GM19035 (cell line): Measurements from ENCODE around the gene PPP1R13L.
"Not testable (repeated sequence)": the region's sequence is repeated elsewhere in the genome, so short reads cannot be mapped to it uniquely, and the experiment has no call there.

Experiments used
- ATAC-seq: cut with Tn5 transposase; IDR thresholded peaks from one replicate; pipeline ENCODE4 v1.9.1; 2021; ENCODE audit not compliant: unreplicated experiment

The PPP1R13L gene

DNA sequence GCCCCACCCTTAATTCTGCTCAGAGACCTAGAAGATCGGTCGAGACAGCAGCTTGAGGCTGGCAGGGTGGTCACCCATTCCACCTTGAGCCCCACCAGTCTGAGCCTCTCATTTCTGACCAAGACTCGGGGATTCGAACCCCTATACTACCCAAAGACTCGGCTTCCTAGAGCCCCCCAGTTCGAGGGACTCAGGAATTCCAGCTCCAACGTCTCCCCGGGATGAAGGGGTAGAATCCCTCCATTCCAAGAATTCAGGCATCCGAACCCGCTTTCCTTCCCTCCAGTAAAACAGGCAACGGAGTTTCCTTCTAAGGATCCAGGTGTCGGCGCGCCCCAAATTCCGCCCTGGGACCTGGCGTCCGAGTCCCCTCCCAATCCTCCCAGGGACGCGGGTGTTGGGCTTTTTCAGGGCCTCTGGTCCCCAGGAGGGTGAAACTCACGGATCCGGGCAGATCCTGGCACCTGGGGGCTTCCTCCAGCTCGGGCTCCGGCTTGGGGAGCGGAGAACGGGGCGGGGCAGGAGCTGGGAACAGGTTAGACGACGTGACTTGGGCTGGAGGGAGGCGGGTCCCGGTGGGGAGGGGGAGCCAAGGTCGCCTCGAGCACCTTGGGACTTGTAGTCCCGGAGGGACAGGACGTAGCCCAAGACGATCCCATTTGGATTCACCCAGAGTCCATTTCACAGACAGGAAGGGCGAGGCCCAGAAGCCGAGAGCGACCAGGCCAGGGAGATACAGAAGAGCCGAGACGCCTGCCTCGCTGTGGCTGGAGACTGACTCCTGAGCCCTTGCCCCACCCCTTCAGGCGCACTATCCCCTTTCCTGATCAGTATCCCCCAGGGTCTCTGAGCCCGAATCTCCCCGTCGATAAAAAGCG, at the start of gene PPP1R13L:
TSS of gene PPP1R13L (minus strand) at position 513 of the 878 bp plus-strand sequence. CDS start 6,751 bp downstream, outside the sequence.
- no peak for ATAC-seq

- ATAC-seq, result no peak
These were observed 47.0 kb upstream of the PPP1R13L start for GRCh38 chr19:45451850-45452387.

DNA sequence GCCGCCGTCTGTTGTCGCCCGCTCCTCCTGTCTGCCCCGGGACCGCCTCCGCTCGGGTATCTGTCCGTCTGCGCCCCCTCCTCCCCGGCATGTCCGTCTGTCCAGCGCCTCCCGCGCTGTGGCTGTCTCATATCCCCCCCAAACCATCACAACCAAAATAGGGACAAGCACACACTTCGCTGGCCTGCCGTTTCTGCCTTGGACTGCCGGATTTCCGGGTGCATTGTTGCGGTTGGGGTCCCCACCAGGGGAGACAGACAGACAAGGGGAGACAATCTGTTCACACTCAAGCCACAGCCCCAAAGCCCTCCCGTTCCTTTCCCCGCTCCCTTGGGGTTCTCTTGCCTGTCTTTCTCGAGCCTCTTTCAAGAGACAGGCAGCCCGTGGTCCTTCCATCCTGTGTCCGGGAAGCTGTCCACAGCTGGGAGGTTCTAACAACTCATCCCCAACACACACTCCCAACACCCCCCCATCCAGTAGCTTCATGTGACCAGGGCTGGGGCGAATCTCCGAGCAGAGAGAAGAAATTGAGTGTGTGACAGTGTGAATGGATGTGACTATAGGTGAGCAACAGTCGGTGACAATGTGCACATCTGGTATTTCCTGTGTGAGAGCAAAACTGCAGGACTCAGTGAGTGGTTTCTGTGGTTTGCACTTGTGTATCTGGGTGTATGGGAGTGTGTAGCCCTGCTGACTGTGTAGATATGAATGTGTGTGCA, 46.4 kb upstream of the PPP1R13L start:
- ATAC-seq, result peak; percentile 17

DNA sequence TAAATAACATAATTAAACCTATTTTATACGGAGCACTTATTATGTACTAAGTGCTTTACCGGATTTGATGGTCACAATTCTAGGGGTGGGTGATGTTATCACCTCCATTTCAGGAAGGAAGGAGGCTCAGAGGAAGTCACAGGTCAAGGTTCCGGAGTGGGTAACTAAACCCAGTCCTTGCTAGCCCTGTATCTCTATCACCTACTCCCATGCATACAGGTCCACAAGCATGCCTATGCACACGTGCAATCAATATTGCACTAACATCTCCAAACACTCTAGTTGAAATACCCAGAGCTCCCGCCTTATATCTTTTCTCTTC, 45.1 kb upstream of the PPP1R13L start:
- no peak for ATAC-seq

DNA sequence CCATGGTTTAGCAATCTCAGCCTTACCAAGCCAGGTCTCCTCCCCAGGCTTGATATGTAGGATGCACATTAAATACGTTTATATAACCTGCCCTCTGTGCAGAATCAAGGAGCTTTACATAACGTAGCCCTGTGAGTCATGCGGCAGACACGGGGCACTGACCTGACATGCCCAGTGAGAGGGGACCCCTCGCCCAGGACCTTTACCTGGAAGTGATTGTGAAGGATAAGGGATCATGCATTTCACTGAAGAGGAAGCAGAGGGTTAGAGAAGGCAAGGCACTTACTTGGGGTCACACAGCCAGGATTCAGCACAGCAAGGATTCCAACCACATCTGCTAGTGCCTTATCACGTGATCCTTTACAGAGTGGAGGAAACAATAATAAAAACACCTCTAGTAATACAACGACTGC, 44.0 kb upstream of the PPP1R13L start:
- ATAC-seq, result no peak

- ATAC-seq, result no peak
These were observed 43.5 kb upstream of the PPP1R13L start for GRCh38 chr19:45448425-45448756.

DNA sequence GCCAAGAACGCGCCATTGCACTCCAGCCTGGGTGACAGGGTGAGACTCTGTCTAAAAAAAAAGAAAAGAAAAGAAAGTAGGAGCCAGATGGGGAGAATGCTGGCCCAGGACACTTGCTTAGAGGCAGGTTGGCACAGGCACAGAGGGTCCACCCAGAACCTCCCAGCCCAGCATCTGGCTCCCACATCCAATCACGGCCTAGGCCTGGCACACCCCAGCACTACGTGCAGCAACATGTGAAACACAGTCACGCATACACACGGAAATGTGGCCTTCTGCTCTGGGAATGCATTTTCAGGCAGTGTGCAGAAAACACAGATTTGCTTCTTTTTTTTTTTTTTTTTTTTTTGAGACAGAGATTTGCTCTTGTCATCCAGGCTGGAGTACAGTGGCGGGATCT, 42.1 kb upstream of the PPP1R13L start:
- ATAC-seq, result no peak

- ATAC-seq, result no peak
These were observed 41.4 kb upstream of the PPP1R13L start for GRCh38 chr19:45446295-45446694.

DNA sequence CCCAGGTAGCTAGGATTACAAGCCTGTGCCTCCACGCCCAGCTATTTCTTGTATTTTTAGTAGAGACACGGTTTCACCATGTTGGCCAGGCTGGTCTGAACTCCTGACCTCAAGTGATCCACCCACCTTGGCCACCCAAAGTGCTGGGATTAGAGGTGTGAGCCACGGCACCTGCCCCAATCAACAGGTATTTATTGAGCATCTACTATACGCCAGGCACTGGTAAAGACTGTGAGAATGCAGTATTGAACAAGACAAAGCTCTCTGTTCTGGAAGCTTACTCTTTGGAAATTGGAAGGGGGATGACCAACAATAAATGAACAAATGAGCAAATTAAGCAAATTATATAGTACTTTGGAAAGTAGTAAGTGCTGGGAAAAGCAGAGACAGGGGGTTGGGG, 40.3 kb upstream of the PPP1R13L start:
- no peak for ATAC-seq

GRCh38 chr19:45444318-45445041, 39.6 kb upstream of the PPP1R13L start:
- no peak for ATAC-seq

DNA sequence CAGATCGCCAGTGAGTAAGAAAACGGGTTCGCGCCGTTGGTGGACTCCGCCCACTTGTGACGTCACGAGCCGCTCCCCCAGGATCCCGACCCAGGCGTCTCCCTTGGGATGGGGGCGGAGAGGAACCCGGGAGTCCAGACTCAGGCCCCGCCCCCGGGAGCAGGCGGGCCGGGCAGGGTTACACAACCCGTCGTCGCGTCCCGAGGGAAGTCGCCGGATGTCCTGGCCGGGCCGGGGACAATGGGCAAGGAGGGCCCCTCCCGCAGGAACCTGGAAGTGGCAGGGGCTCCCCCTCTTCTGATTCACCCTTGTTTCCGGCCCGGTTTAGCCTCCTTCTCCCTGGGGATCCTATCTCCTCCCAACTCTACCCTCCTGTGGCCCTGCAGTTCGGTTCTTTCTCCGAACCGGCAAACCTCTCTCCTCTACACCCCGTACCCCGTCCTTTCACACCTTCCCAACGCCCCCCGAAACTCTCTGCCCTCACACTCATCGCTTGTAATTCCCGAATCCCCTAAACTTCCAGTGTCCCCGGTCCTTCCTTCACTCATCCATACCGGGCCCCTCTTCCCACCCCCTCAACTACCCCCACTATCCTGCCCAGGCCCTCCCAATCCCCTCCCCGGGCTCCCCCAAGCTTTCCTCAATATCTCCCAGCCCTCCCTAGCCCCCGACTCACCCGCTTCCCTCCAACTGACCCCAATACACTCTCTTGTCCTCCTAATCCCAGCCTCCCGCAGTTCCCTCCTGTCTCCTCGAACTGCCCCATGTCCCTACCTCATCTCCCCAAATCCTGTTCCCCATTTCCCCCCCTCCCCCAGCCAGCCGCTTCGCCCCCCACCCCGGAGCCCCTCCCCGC, 38.8 kb upstream of the PPP1R13L start:
- ATAC-seq, result no peak

GRCh38 chr19:45442778-45443461, 38.1 kb upstream of the PPP1R13L start:
- no peak for ATAC-seq

DNA sequence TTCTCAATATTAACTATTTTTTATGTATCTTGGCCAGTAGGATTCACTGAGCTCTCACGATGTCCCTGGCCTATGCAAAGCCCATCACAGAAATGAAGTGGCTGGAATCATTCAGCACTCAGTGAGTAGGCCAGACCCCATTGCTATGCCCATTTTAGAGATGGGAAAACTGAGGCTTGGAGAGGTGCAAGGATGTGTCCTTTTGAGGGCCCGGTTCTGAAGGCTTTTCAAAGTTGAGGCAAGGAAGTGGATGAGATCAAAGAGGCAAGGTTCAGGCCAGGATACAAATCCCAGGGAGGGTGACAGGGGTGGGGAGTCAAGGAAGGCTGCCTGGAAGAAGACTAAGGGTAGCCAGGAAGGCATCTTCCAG, 37.5 kb upstream of the PPP1R13L start:
- ATAC-seq, result no peak

- ATAC-seq, result no peak
These were observed 36.2 kb upstream of the PPP1R13L start for GRCh38 chr19:45440873-45441654.

- no peak for ATAC-seq
These were observed 35.4 kb upstream of the PPP1R13L start for GRCh38 chr19:45440259-45440638.

DNA sequence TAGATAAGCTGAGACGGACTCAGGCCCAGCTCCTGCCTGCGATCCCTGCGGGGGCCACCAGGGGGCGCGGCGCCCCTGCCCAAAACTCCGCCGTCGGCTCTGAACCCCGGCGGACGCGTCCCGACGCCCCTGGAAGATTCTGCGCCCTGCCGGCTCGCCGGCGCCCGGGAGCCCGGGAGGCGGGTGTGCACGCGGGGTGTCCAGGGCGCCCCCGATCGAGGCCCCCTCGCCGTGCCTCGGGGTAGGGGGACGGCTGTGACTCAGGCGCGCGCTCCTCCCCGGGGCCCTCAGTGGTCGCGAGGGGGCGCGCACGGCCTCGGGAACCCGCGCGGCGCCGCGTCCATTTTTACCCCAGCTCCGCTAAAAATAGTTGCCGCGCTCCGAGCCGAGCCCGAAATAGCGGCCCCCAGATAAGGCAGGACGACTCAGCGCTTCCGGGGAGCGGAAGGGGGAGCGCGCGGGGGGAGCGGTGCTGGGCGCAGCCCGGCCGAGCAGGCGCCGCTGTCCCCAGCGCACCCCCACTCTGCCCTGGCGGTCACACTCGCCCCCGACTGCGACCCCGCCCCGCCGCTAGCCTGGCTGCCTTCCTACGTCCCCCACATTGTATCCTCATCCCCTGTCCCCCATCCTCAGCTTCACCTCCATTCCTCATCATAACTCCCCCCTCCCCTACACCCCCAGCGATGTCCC, 34.8 kb upstream of the PPP1R13L start:
- peak; percentile 70 for ATAC-seq

GRCh38 chr19:45439190-45439568, 34.3 kb upstream of the PPP1R13L start:
- no peak for ATAC-seq

DNA sequence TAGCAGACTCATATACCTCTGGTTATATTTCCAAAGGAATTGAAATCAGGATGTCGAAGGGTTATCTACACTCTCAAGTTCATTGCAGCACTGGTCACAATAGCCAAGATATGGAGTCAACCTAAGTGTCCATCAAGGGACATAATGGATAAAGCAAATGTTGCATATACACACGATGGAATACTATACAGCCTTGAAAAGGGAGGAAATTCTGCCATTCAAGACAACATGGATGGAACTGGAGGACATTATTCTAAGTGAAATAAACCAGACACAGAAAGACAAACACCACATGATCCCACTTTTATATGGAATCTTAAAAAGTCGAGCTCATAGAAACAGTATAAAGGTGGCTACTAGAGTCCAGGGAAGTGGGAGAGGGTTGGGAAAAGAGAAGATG, 32.5 kb upstream of the PPP1R13L start:
- no peak for ATAC-seq

GRCh38 chr19:45432543-45432942, 27.7 kb upstream of the PPP1R13L start:
- not testable (repeated sequence) for ATAC-seq
